ENCODE measurements around the gene ITCH.

ITCH gene

DNA sequence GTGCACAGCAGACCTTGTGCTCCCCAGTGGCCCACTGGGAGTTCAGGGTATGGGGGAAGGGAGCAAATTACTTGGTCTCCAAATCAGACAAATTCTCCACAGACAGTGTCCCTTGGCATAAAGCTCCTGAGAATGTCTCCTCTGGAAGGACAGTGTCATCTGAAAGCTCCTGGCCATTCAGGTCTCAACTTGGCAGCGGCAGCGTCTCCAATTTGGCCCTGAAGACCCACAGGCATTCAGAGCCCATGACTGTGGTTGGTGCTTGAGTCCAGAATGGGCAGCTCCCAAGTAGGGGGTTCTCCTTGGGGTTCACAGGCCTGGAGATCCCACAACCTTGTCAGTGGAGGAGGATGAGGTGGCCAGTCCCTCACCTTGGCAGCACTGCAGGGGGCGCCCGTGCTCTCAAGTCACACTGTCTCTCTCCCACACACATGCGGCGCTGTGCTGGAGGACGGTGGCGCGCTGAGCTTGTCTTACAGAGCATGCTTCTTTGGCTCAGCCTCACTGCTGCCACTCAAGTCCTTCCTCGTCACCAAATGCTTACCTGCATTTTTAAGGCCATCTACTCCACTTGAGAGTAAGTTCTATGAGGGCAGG lies 173.8 kb downstream of the ITCH start:
- DNase-seq = no peak

DNA sequence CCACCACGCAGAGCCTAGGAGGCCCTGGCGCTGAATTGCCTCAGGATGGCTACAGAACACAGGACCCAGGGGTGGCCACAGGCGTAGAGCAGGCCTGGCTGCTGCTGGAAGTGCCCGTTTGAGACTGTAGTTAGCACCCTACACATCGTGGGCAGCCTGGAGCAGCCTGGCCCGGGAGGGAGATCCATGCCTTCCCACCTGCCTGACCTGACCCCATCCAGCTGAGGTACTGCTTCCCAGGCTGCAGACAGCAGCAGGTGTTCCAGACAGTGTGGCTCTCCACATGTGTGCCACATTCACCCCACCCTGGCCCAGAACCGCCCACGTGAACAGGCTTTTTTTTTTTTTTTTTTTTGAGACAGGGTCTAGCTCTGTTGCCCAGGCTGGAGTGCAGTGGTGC lies 174.6 kb downstream of the ITCH start:
- no peak for DNase-seq

DNA sequence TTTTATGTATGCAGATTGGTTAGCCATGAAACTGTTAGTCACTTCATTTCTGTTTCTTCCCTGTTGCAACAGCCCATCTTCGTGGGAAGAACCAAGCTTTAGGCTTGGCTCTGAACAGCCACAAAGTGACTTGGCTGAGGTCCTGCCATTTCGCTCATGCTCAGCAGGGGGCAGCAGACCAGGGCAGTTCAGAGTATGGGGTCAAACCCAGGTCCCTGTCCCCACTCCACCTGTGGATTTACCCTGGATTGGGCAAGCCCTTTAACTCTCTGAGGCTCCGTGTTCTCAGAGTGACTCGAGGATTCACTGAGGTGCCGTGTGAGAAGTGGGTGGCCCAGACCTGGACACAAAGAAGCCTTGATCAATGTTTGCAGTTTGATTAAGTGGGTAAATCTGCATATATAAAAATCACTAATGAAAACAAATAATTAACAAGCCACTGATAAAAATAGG lies 175.6 kb downstream of the ITCH start:
- DNase-seq = no peak

DNA sequence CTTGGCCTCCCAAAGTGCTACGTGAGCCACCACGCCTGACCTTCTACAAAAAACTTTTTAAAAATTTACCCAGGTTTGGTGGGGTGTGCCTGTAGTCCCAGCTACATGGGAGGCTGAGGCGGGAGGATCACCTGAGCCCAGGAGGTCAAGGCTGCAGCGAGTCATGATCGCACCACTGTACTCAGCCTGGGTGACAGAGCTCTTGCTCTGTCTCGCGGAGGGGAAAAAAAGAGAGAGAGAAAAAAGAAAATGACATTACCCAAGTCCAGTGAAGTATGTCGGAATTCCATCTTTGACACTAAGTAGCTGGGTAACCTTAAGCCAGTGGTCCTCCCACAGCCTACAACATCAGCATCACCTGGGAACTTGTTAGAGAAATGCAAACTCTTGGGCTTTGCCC lies 176.7 kb downstream of the ITCH start:
- no peak for DNase-seq

DNA sequence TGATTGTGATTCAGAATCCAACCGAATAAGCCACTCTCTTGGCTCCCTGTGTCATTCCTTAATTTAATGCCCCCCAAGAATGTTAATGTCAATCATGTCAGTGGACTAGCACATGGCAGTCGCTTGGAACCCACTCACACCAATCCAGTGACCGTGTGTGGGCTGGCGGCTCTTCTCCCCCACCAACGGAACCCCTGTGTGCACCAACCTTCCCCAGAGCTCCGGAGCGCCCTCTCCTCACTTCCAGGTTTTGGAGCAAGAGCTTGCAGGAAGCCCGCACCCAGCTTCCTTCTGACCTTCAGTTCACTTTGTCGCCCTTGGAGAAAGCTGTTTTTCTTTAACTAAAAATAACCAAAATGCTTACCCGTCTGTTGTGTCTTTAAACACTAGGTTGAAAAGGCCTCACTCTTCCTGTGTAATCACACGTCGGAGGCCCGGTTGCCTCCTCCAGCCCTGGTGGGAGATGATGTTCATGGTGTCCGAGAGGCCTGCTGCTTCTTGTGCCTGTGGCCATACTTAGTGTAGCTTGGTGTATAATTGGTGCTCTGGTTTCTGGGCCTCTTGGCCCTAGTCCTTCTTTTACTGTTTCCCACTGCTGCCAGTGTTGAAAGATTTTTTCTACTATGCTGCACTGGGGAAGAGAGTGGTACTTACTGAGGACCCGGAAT lies 177.7 kb downstream of the ITCH start:
- no peak for DNase-seq

DNA sequence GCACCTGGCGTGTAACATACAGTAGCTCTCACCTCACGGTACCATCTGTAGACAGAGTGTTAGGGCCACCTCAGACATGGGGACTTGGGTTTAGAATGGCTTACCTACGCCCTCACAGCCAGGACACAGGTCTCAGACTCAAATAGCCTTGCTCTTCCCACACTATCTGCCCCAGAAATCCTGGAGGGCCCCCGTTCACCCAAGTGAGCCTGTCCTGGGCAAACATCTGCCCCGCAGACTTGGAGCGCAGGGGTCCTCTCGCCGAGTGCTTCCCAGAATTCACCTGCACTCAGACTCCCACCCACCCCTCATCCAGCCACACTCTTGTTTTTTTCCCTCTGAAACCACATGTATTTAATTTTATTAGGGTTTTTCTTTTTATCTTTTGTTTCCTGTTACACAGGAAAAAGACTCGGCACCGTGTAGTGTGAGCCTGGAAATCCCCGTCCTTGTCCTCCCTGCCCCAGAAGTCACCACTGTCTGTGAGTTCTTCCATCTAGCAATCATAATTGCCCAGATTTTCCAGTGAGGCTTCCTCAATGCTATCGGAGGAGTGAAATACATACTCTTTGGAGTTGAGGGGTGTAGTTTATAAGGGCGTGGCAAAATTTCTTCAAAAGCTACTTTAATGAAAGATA lies 178.3 kb downstream of the ITCH start:
- DNase-seq = no peak

DNA sequence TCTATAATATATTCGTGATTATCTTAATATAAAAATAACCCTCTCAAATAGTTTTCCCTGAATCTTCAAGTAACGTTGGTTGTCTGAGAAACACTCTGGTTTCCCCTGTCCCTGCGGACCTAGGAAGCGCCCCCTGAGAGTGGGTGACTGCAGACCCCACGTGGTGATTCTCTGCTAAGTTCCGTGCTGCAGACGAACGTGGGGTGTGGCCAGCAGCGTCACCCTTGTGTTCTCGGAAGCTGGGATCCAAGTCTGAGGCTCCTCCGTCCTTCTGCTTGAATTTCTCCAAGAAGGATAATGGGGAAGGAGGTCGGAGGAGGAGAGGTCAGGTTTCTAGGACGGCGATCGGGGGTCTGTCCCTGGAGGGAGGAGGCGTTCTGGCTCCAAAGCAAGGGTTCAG lies 178.8 kb downstream of the ITCH start:
- no peak for DNase-seq

DNA sequence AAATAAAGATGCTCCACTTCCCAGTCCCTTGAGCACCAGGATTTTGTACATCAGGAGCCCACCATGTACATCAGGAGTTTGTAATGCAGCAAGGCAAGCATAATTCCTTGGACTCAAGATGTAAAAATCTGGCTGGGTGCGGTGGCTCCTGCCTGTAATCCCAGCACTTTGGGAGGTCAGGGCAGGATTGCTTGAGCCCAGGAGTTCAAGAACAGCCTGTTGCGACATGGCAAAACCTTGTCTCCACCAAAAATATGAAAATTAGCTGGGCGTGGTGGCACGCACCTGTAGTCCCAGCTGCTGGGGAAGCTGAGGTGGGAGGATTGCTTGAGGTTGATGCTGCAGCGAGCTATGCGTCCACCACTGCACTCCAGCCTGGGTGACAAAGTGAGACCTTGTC lies 179.4 kb downstream of the ITCH start:
- no peak for DNase-seq

DNA sequence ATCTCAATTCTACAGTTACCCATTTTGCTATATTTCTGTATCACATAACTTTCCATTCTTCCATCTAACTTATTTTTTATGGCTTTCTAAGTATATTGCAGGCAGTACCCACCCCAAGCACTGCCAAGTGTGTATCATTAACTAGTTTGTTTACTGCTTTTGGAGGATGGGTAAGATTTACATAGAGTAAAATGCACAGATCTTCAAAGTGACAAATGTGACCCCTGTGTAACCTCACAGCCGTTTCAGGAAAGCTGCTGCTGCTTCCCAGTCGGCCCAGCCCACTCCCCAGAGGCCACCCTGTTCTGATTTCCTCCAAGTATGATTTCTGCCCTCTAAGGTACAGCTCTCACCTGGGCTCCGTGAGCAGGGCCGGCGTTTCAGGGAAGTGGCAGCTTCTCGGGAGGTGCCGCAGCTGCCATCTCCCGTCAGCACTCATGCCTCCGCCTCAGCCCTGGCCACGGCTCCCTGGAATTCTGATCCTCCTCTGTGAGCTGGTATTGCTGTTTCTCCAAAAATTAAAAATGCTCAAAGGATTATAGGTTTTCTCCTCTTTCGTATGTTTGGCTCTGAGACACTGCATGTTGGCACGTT lies 180.5 kb downstream of the ITCH start:
- no peak for DNase-seq

DNA sequence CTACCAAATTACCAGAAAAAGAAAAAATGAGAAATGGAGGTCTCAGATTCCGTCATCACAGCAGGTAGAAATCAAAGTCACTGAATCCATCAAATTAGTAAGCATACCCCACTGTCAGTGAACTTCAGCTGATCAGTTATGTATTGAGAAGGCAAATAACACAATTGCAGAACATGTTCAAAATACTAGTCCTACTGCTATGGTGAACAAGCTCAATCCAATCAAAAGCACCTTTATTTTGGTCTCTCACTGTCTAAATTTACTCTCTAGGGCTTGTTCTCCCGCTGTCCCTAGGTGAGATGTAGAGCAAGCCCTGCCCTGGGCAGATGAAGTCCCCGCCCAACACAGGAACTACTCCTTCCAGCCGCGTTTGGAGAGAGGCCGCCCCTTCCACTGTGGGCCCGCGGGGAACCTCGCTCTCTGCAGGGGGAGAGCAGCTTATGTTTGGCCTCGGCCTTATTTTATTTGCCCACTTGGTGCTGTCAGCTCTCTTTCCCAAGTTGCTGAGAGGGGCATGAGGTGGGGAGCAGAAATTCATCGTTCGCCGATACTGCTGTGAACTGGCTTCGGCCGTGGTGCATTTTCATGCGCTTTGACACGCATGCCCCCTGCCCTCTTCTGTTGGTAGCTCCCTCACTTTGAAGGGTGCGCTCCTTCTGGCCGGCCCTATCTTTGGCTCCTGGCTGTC lies 181.2 kb downstream of the ITCH start:
- DNase-seq = no peak

DNA sequence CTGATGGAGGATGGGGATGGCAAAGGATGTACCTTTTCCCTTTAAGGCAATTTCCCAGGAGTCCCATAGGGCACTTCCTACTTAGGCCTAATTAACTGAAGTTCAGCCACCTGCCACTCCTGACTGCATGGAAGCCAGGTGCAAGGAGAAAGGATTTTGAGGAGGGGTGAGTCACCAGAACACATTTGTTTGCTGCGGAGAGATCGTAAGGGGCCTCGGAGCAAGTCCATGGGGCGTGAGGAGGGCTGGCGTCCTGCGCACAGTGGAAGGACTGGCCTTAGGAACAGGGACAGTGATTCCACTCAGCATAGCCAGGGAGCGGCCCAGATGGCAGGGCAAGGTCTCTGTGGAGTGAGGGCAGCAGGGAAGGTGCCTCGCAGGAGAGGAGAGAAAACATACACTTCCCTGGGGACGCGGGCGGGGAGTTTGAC lies 183.7 kb downstream of the ITCH start:
- DNase-seq = peak; percentile 82

DNA sequence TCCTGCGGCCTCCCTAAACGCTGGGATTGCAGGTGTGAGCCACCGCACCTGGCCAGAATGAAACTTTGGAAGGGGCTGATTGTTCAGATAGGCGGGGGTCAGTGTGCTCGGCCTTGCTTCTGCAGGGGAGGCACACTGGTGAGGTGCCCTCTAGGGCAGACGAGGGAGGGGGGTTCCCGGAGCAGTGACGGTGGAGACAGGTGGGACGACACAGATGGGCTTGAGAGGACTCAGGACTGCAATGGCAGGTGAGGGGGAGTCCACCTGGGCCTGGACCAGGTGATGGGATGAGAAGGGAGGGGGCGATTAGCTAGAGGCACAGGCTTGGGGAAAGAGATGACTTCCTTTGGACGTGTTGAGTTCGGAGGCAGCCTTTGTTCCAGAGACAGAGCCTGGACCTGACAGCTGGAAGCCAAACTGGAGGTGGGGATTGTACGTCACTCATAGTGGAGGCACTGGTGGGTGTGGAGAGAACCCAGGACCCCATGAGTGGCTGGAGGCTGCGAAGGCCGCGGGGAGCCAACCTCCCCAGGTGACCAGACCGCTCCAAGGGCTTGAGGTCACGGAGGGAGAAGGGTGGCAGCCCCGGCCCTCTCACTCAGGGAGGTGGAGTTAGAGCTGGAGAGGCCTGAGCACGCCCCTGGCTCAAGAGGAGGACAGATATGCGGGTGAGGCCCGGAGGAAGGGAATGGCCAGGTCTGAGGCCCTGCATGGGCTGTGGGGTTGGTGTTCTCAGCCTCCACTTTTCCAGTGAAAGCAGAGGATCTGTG lies 185.0 kb downstream of the ITCH start:
- no peak for DNase-seq

DNA sequence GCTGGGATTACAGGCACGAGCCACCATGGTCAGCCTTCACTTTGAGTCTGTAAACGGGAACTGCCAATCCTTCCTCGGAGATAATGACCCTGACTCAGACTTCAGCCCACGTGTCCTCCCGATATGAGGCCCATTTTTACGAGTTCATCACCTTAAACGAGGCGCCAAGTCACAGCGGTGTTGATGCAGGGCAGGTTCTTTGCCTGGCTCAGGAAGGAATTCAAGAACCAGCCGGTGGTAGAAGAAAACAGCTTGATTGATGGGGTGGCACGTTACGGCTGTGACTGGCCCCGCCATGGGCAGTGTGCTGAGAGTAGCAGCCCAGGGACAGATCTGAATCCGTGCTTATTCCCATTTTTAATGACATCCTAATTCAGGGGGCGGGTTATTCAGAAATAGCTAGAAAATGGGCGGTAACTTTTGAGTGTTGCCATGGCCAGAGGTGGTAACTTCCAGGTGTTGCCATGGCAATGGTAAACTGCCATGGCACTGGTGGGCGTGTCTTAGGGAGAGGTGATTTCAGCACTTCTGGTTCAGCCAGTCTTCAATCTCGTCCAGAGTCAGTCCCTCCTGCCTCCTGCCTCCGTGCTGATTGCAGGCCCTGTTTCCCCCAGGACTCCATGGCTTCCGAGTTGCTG lies 186.3 kb downstream of the ITCH start:
- no peak for DNase-seq

DNA sequence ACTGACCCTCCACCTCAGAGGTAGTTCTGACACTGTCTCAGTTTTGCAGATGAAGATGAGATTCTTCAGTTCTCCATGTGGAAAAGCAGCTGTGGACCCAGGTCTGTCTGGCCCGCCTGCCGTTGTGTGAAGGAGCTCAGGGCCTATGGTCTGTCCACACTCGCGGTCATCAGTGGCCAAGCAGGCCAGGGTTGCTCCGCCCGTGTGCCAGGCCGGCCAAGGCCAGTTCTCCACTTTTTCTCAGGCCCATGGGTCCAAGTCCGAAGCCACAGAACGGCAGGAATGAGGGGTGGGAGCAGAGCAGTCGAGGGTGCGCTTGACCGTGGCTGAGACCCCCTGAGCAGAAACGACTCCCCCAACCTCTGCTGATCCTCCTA lies 186.8 kb downstream of the ITCH start:
- DNase-seq = no peak

DNA sequence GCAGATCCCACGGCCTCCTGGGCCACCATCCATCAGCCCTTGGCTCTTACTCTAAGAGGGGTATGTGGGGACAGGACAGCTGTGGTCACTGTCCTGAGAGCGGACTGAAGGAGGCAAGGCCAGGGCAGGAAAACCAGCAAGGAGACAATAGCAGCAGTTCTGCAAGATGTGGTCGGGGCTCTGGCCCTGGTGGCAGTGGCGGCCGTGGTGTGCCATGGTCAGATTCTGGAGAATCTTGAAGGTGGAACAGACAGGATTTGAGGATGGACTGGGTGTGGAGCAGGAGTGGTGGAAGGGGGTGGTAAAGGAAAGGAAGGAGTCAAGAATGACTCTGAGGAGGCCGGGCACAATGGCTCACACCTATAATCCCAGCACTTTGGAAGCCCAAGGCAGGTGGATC lies 189.5 kb downstream of the ITCH start:
- no peak for DNase-seq

DNA sequence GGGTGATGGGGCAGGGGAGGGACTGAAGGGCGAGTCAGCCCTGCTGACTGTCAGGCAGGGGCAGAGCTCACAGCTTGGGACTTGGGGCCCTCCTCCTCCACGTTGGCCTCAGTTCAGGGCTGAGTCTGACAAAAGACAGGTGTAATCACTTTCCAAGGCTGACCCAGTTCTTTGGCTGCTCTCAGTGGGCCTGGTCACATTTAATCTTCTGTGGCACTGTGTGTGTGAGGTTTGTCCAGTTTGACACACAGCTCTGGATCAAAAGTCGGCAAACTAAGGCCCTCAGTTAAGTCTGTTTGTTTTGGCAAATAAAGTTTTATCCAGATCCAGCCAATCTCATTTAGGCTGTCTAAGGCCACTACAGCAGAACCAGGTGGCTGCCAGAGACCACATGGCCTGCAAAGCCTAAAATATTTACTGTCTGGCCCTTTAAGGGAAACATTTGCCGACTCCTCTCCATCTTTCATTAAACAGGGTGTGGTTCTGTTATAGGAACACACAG lies 190.3 kb downstream of the ITCH start:
- DNase-seq = no peak

DNA sequence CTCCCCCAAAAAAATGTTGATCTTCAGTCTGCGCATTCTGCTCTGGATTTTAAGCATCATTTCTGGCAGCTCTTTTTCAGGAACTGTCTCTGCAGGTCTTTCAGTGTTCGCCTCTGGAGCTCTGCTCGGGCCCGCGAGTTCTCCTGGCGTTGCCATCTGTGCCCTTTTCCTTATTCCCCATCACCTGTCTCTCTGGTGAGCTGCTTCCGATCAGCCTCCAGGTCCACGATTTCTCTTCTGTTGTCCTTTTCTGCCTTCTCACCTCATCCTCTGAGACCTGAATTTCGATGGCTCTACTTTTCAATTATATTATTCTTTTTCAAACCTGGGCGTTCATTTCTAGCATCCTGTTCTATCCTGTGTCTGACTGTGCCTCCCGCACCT lies 194.9 kb downstream of the ITCH start:
- DNase-seq = no peak

DNA sequence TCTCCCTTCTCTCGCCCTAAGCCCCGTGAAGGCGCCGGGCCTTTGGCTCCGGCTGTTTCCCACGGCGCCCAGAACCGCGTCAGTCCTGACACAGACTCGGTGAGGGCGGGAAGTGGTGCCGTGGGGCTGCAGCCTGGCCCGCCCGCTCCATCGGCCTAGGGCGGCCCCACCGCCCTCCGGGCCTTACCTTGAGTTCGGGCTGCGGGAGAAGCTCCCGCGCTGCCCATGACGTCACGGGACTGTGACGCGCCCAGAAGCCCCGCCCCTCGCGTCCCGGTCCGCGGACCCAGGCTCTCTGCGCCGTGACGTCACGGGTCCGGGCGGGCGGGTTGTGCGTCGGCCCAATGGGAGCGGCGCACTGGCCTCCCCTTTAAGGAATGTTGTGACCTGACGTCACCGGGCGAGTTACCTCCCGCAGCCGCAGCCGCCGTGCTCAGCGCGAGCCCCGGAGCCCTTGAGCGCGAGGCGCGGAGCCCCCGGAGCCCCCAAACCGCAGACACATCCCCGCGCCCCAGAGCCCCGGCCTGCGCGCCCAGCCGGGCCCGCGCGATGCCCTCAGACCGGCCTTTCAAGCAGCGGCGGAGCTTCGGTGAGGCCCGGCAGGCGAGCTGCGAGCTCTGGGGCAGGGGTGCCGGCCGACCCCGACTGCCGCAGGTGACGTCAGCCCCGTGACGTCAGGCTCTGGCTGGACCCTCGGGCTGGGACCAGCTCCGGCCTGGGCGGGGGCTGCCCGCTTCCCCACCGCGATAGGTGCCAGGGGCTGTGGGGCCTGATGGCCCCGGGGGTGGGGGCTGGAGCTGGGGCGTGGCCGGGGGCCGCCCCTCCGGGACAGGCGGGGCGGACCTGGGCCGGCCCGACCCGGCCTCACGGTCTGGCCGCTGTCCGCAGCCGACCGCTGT lies 195.5 kb downstream of the ITCH start, which contains the start of gene MAP1LC3A:
Gene MAP1LC3A (plus strand): TSS at position 399 of the 899 bp plus-strand sequence. CDS start 151 bp downstream, at position 550.
- peak; percentile 92 for DNase-seq

DNA sequence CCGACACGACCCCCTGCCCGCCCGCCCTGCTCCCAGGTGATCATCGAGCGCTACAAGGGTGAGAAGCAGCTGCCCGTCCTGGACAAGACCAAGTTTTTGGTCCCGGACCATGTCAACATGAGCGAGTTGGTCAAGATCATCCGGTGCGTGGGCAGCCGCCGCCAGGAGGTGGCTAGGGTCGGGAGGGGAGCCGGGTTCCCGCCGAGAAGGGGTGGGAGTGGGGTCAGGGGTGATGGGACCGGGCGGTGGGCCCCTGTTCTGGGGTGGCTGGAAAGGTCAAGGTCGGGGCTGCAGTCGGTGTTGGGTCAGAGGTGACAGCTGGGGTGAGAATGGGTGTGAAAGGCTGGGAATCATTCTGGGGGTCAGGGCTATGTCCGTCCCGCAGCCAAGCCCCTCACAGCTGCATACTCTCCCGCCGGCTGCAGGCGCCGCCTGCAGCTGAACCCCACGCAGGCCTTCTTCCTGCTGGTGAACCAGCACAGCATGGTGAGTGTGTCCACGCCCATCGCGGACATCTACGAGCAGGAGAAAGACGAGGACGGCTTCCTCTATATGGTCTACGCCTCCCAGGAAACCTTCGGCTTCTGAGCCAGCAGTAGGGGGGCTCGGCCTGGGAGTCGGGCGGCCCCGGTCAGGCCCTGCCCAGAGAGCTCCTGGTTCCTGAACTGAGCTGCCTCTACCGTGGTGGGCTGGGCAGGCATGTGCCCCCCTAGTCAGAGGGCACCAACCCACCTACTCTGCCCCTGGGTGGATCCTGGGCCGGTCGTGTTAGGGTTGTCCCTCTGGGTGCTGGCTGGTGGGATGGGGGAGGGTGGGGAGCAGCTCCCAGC lies 196.5 kb downstream of the ITCH start:
- no peak for DNase-seq

DNA sequence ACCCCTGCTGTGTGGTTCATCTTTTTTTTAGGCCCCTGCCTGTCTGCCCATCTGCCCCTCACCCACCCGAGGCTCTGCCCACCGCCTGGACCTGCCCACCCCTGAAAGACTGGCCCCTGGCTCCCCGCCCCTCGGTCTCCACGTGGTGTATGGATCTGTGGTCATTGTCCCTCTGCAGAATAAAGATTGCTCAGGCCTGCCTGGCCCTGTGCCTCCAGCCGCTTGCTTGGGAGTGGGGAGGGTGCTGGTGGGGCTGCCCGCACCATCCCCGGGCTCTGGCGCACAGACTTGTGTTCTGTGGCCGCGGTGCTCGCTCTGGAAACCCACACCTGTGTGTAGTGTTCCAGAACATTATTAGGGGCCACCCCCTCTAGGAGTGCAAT lies 197.1 kb downstream of the ITCH start:
- no peak for DNase-seq

Data from DMS153 (cell line).